Keratinocyte (primary cell): Measurements from ENCODE around the gene MAGI2. TPM values are rescaled to one million over a fixed set of nuclear protein-coding genes. Genes with fewer than 3 reads are reported as not detected.

Experiments used
- DNase-seq: peaks from one replicate; pipeline ENCODE4 v3.0.0-alpha.2; 2011; ENCODE audit warnings: low read depth, missing footprints, low spot score
- FAIRE-seq: peaks from 2 replicates; lab custom pipeline; 2011; peaks lifted over from hg19 to GRCh38; lab: Jason Lieb, UNC
- H2AFZ ChIP-seq: 2 replicates; pipeline ENCODE4 v1.6.0; 2012; ENCODE audit warnings: low read length, control low read depth, inconsistent platforms; ENCODE audit not compliant: control insufficient read depth
- H3K27ac ChIP-seq: 2 replicates; pipeline ENCODE4 v1.5.1; 2011; ENCODE audit warnings: low read length; ENCODE audit not compliant: control insufficient read depth, insufficient read depth
- H3K27me3 ChIP-seq: 3 replicates; pipeline ENCODE4 v1.6.0; 2011; ENCODE audit warnings: low read length; ENCODE audit not compliant: control insufficient read depth, insufficient read depth; ENCODE audit errors: extremely low read depth
- H3K36me3 ChIP-seq, 2 experiments: 2 replicates in 1 of 2; 3 replicates in 1 of 2; pipeline ENCODE4 v1.5.1; 2011; ENCODE audit warnings: low read length in 2 of 2, mild to moderate bottlenecking in 1 of 2; ENCODE audit not compliant: control insufficient read depth in 2 of 2, insufficient read depth in 2 of 2; ENCODE audit errors: extremely low read depth in 1 of 2
- H3K4me1 ChIP-seq: 3 replicates; pipeline ENCODE4 v1.5.1; 2011; ENCODE audit warnings: low read length; ENCODE audit not compliant: control insufficient read depth, insufficient read depth; ENCODE audit errors: extremely low read depth
- H3K4me2 ChIP-seq: 3 replicates; pipeline ENCODE4 v1.6.0; 2011; ENCODE audit warnings: low read depth, low read length; ENCODE audit not compliant: control insufficient read depth, insufficient read depth; ENCODE audit errors: extremely low read depth
- H3K4me3 ChIP-seq, 3 experiments: fragments of 200-600 bp in 1 of 3; sonication (generic) in 1 of 3; 2 replicates in 2 of 3; 3 replicates in 1 of 3; pipeline ENCODE4 v1.5.1; 2011 to 2016; ENCODE audit warnings: low read length in 3 of 3, mild to moderate bottlenecking in 3 of 3, control low read depth in 2 of 3, inconsistent platforms in 1 of 3, low read depth in 1 of 3, mixed read lengths in 1 of 3, mixed run types in 1 of 3, moderate library complexity in 1 of 3; ENCODE audit not compliant: control insufficient read depth in 2 of 3, insufficient read depth in 2 of 3; ENCODE audit errors: extremely low read depth in 1 of 3
- H3K79me2 ChIP-seq: 2 replicates; pipeline ENCODE4 v1.6.0; 2012; ENCODE audit warnings: low read length; ENCODE audit not compliant: control insufficient read depth, insufficient read depth
- H3K9ac ChIP-seq: 3 replicates; pipeline ENCODE4 v1.6.0; 2011; ENCODE audit warnings: low read length; ENCODE audit not compliant: control insufficient read depth, insufficient read depth; ENCODE audit errors: extremely low read depth
- H3K9me1 ChIP-seq: 3 replicates; pipeline ENCODE4 v1.6.0; 2011; ENCODE audit warnings: low read length; ENCODE audit not compliant: control insufficient read depth, insufficient read depth; ENCODE audit errors: extremely low read depth
- H3K9me3 ChIP-seq: 2 replicates; pipeline ENCODE4 v1.5.1; 2012; ENCODE audit warnings: low read depth, low read length; ENCODE audit not compliant: control insufficient read depth
- H4K20me1 ChIP-seq: 3 replicates; pipeline ENCODE4 v1.6.0; 2011; ENCODE audit warnings: low read length; ENCODE audit not compliant: control insufficient read depth, insufficient read depth; ENCODE audit errors: extremely low read depth
- EZH2 ChIP-seq: IDR thresholded peaks from one replicate; pipeline ENCODE4 v1.6.1; 2012; ENCODE audit warnings: inconsistent platforms, mild to moderate bottlenecking, low read length, moderate library complexity
- dilution Hi-C: fragments of 300-500 bp; cut with MboI; formaldehyde crosslinking; loops from one replicate; pipeline ENCODE4 v1.7.0; 2020; ENCODE audit warnings: low sequenced_read_pairs; ENCODE audit not compliant: extremely low pct_ligation_motif_present
- polyA plus RNA-seq, 5 experiments: library from polyadenylated mRNA; depleted of rRNA in 3 of 5; stranded (reverse) in 3 of 5; stranded (forward) in 1 of 5; unstranded in 1 of 5; fragments of >200 nt; gene quantifications; 1 replicate in 1 of 5; 2 replicates in 3 of 5; 3 replicates in 1 of 5; pipeline versions ENCODE4 v1.2.1 to v1.2.3, GENCODE V29; 2011 to 2012; ENCODE audit warnings: missing spikeins in 2 of 5, low read depth in 1 of 5, low replicate concordance in 1 of 5
- TF ChIP-seq, protein P1 (sequence below), 3 experiments: IDR thresholded peaks in 1 of 3; conservative IDR thresholded peaks in 1 of 3; optimal IDR thresholded peaks in 1 of 3; 2 replicates in 2 of 3; 3 replicates in 1 of 3; pipeline versions ENCODE3 to v1.5.1; 2011; ENCODE audit warnings: low read length in 3 of 3, mild to moderate bottlenecking in 3 of 3, moderate library complexity in 2 of 3, control low read depth in 1 of 3, inconsistent platforms in 1 of 3; ENCODE audit not compliant: insufficient read depth in 2 of 3; ENCODE audit errors: extremely low read depth in 1 of 3

MAGI2 gene
- polyA plus RNA-seq, 1 donor (not counting 4 experiments of a cell fraction or from before 2014, with no cell fraction given), result 0.07 TPM

GRCh38 chr7:78521961-78522360 is 931.5 kb downstream of the MAGI2 start:
- Histone ChIP-seq H3K4me2 (no peak overlapping the region), H3K27me3 (no peaks in the 10 kb centered on the region), H3K4me3 (no peak overlapping the region), H3K4me1 (no peaks in the 10 kb centered on the region), H3K79me2 (no peaks in the 10 kb centered on the region), H3K36me3 (no peaks in the 10 kb centered on the region), H2AFZ (no peak overlapping the region), H3K9ac (no peak overlapping the region), H3K9me1 (no peaks in the 10 kb centered on the region), H4K20me1 (no peaks in the 10 kb centered on the region), H3K27ac (no peak overlapping the region), H3K9me3 (no peaks in the 10 kb centered on the region)
- dilution Hi-C loops, result no loop called here
- TF ChIP-seq, protein P1, sequence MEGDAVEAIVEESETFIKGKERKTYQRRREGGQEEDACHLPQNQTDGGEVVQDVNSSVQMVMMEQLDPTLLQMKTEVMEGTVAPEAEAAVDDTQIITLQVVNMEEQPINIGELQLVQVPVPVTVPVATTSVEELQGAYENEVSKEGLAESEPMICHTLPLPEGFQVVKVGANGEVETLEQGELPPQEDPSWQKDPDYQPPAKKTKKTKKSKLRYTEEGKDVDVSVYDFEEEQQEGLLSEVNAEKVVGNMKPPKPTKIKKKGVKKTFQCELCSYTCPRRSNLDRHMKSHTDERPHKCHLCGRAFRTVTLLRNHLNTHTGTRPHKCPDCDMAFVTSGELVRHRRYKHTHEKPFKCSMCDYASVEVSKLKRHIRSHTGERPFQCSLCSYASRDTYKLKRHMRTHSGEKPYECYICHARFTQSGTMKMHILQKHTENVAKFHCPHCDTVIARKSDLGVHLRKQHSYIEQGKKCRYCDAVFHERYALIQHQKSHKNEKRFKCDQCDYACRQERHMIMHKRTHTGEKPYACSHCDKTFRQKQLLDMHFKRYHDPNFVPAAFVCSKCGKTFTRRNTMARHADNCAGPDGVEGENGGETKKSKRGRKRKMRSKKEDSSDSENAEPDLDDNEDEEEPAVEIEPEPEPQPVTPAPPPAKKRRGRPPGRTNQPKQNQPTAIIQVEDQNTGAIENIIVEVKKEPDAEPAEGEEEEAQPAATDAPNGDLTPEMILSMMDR (optimal IDR thresholded peaks at IDR 0.05 in 1 of 3, IDR thresholded peaks at IDR 0.05 in 1 of 3, conservative IDR thresholded peaks at IDR 0.05 in 1 of 3; ENCODE audit: extremely low read depth in 1 of 3, insufficient read depth in 2 of 3, low read length in 3 of 3), result no peak
- no peak for TF ChIP-seq EZH2
- DNase-seq (no peak), FAIRE-seq (no peak)

DNA sequence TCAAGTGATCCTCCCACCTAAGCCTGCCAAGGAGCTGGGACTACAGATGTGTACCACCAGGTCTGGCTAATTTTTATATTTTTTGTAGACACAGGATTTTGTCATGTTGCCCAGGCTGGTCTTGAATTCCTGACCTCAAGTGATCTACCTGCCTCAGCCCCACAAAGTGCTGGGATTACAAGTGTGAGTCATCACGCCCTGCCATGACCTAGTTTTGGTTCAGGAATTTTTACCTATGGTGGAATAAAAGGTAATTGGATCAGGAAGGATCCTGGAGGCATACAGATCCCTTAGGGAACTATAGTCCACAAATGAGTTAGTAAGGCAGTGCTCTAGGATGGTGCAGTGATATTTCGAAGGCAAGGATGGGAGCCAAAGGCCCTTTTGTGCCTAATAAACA is 937.0 kb downstream of the MAGI2 start:
- H3K4me1 ChIP-seq, result no peaks in the 10 kb centered on the region

More for the DNA sequence above, 937.0 kb downstream of the MAGI2 start:
- H3K4me2 ChIP-seq, result no peak overlapping the region
- H3K36me3 ChIP-seq, result no peaks in the 10 kb centered on the region
- no peak overlapping the region for H3K4me3 ChIP-seq
- H2AFZ ChIP-seq, result no peak overlapping the region
- no peak overlapping the region for H3K27ac ChIP-seq
- DNase-seq (no peak), FAIRE-seq (no peak)
- no peak for TF ChIP-seq EZH2
- TF ChIP-seq, protein P1 (optimal IDR thresholded peaks at IDR 0.05 in 1 of 3, IDR thresholded peaks at IDR 0.05 in 1 of 3, conservative IDR thresholded peaks at IDR 0.05 in 1 of 3; ENCODE audit: extremely low read depth in 1 of 3, insufficient read depth in 2 of 3, low read length in 3 of 3), result no peak
- H3K9ac ChIP-seq, result no peak overlapping the region
- dilution Hi-C loops, result no loop called here
- no peaks in the 10 kb centered on the region for H3K9me3 ChIP-seq
- H4K20me1 ChIP-seq, result no peaks in the 10 kb centered on the region
- no peaks in the 10 kb centered on the region for H3K79me2 ChIP-seq
- H3K27me3 ChIP-seq, result no peaks in the 10 kb centered on the region
- H3K9me1 ChIP-seq, result no peaks in the 10 kb centered on the region
